ENCODE measurements around the gene THOC6.

GRCh38 chr16:3058139-3059030 lies 34.5 kb downstream of the THOC6 start:
- TF ChIP-seq CTCF (conservative IDR thresholded peaks at IDR 0.05; ENCODE audit: low read length): no peak
- TF ChIP-seq EZH2phosphoT487 (IDR thresholded peaks at IDR 0.05; ENCODE audit: borderline replicate concordance, low read depth, low read length): no peak

Data from OCI-LY7 (cell line).